ENCODE data around the gene ITGA7.

Gene ITGA7

GRCh38 chr12:55637467-55637866, 70.2 kb downstream of the ITGA7 start:
- DNase-seq, result no peak

GRCh38 chr12:55636853-55637252, 70.9 kb downstream of the ITGA7 start, which contains the start of gene OR10P1:
Gene OR10P1, plus strand, starts transcription at chr12:55636892. Its CDS starts 0 bp downstream, at chr12:55636892.
- no peak for DNase-seq

- no peak for DNase-seq
Measured at GRCh38 chr12:55636116-55636655, 71.5 kb downstream of the ITGA7 start.
